Activated gamma-delta T cell treated with Interleukin-2 at 50 U/mL for 16 hours (primary cell): ENCODE measurements around the gene PTGES2.
"Not testable (repeated sequence)": the region's sequence is repeated elsewhere in the genome, so short reads cannot be mapped to it uniquely, and the experiment has no call there.

Experiments
- DNase-seq: peaks from one replicate; pipeline ENCODE4 v3.0.0-alpha.2; 2020

Gene PTGES2

DNA sequence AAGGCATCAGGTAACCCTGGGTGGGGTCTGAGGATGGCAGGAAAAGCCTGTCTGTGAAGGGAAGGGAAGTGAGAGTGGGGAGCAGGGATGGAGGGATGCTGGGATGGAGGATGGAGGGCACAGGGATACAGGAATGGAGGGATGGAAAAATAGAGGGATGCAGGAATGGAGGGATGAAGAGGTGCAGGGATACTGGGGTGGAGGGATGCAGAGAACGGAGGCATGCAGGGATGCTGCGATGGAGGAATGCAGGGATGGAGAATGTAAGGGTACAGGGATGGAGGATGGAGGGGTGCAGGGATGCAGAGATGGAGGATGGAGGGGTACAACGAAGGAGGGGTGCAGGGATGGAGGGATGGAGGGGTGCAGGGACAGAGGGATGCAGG is 9.1 kb downstream of the PTGES2 start:
- no peak for DNase-seq

- peak; percentile 99 for DNase-seq
These were observed 9.7 kb downstream of the PTGES2 start for GRCh38 chr9:128117613-128118471.

GRCh38 chr9:128116104-128117083 is 11.1 kb downstream of the PTGES2 start:
- DNase-seq: no peak

GRCh38 chr9:128115187-128116103 is 12.1 kb downstream of the PTGES2 start:
- DNase-seq: no peak

DNA sequence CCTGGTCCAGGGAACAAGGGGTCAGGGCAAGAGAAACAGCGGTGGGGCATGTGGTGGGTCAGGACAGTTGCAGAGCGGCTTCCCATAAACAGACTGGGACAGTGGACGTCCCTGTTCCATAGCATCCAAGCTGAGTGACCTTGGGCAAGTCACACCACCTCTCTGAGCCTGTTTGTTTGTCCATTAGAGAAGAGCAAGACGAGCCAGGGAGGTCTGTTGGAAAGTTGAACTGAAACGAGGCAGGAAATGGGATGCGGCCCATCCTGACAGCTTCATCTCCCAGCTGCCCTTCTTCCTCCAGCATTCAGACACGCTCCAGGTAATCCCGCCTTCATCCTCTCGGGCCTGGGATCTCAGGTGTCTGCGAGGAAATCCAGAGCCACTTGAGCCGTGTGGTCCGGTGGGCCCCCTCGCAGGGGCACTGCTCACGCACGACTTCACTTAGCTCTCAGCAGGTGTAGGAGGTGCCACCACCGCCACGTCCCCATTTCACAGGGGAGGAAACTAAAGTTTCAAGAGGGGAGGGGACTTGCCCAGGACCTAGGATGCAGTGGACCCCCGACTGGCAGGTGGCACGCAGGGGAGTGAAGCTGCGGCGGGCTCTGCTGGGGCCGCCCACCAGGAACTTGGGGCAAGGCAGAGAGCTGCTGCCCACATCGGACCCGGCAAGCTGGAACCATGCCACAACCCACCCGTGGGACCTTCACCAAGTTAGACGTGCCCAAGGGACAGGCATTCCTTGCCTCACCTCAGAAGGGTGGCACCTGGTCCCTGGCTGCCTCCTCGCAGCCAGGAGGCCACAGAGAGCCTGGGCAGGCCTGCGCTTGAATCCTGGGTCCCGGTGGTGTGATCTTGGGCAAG is 13.0 kb downstream of the PTGES2 start:
- no peak for DNase-seq

DNA sequence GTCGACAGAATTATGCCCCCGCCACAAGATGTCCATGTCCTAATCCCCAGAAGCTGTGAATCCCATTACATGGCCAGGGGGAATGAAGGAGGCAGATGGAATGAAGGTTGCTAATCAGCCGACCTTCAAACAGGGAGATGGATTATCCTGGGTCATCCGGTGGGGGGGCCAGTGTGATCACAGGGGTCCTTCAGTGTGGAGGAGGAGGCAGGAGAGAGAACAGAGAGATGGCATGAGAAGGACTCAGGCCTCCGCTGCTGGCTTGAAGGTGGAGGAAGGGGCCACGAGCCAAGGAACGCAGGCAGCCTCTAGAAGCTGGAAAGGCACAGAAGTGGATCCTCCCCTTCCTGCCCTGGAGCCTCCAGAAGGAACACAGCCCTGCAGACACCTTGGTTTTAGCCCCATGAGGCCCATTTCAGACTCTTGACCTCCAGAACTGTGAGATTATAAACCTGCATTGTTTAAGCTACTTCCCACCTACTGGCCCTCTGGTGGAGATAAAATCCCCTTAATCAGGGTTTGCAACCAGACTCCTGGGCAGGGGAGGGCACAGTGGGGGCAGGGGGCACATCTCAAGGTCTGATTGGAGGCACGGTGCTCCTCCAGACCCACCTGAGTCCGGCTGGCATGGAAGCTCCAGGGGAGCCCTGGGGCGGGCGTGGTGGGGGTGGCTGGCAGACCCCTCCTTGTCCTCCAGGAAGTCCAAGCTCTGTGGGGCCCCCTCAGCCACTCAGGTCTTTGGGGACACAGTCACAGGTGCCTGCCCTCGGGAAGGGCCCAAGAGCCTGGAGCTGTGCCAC is 13.8 kb downstream of the PTGES2 start:
- DNase-seq: no peak

- DNase-seq: not testable (repeated sequence)
These were observed 15.8 kb downstream of the PTGES2 start for GRCh38 chr9:128111726-128112125.

- DNase-seq: no peak
These were observed 18.3 kb downstream of the PTGES2 start for GRCh38 chr9:128109050-128109709.

GRCh38 chr9:128108269-128109049 is 19.1 kb downstream of the PTGES2 start:
- no peak for DNase-seq

- no peak for DNase-seq
These were observed 19.9 kb downstream of the PTGES2 start for GRCh38 chr9:128107468-128108268.

DNA sequence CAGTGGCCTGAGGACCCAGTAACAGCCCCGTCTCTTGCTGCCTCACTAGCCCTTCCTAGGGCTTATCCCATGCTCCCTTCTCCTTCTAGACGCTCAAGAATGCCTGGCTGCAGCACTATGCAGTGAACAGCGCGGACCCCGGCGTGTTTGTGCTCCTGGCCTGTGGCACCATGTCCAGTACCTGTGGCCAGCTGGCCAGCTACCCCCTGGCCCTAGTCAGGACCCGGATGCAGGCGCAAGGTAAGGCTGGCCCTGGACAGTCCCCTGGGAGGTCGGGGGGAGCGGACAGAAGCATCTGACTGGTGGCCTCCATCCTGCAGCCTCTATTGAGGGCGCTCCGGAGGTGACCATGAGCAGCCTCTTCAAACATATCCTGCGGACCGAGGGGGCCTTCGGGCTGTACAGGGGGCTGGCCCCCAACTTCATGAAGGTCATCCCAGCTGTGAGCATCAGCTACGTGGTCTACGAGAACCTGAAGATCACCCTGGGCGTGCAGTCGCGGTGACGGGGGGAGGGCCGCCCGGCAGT is 20.5 kb downstream of the PTGES2 start:
- no peak for DNase-seq

DNA sequence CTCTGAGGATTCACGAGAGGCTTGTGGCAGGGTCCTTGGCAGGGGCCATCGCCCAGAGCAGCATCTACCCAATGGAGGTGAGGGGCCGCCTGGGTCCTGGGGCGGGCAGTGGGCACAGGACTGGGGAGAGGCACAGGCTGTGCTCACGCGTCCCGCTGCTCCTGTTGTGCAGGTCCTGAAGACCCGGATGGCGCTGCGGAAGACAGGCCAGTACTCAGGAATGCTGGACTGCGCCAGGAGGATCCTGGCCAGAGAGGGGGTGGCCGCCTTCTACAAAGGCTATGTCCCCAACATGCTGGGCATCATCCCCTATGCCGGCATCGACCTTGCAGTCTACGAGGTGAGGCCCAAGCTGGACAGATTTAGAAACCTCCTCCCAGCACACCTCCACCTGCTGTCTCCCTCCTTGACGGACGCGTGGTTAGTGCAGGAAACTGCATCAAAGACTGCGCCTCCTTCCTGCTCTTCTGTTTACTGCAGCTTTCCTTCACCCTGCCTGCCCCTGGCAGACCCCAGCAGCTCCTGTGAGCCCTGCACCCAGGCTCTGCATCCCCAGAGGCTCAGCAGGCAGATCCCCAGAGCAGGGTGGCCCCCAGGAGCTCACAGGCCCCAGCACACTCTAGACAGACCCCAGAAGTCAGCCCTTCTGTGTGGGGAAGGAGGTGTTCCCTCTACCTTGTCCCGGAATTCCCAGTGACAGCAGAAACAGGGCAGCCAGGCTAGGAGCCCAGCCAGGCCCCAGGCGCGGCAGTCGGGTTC is 21.2 kb downstream of the PTGES2 start:
- DNase-seq: no peak

DNA sequence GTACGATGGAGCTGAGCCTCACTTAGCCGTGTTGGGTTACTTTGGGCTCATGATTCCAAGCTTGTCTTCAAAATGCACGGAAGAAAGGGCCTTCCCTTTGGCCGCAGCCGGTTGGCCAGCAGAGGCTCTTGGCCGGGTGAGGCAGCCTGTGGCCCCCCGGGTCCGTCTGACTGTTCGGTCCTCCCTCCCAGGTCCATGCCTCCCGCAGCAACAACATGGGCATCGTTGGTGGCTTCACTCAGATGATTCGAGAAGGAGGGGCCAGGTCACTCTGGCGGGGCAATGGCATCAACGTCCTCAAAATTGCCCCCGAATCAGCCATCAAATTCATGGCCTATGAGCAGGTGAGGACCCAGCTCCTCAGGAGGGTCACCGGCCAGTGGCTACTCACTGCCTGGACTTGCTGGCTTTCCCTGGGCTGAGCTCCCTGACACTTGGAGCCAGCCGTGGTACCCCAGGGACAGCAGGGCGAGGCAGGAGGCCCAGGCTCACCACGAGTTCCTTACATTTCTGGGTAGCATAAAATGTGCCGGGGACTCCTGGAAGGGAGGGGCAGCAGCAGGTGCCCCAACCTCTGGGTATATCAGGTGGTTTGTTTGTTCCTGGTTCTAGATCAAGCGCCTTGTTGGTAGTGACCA is 21.9 kb downstream of the PTGES2 start:
- DNase-seq: no peak

DNA sequence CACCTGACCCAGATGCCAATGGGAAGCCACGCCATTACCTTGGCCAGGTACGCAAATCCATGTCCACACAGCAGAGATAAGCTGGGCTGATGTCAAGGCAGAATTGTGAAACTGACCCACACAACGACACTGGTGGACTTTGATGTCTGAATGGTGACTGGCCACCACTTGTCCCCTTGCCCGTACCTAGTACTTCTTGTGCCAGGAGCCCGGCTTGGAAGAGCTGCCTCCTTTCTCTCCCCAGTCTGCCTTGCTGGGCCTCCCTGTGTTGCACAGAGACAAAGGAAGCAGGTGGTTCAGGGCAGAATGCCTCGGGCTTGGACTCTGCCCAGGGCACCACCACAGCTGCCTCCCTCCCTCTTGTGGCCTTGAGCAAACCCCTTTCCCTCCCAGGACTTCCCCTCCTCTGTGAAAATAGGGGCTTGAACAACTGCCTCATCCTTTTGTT is 23.3 kb downstream of the PTGES2 start:
- no peak for DNase-seq

- DNase-seq: peak; percentile 47
These were observed 24.0 kb downstream of the PTGES2 start for GRCh38 chr9:128103589-128103962.

- no peak for DNase-seq
These were observed 24.5 kb downstream of the PTGES2 start for GRCh38 chr9:128102861-128103588.
